K562 (cell line): Measurements from ENCODE around the gene KCNJ14. TPM values are rescaled to one million over a fixed set of nuclear protein-coding genes. Genes with fewer than 3 reads are reported as not detected.

ENCODE experiments used
- BACH1 ChIP-seq: fragments of 200-800 bp; sonication (Bioruptor generic); IDR thresholded peaks from 2 replicates; pipeline ENCODE4 v1.6.1; 2016; ENCODE audit warnings: missing genetic modification characterization, missing compliant biosample characterization
- BRD9 ChIP-seq: fragments of 450-650 bp; IDR thresholded peaks from 2 replicates; pipeline ENCODE4 v1.6.1; 2018; ENCODE audit warnings: low read depth; ENCODE audit not compliant: partially characterized antibody
- CTBP1 ChIP-seq: fragments of 450-650 bp; IDR thresholded peaks from 2 replicates; pipeline ENCODE4 v1.6.1; 2016; ENCODE audit warnings: borderline replicate concordance
- DDX20 ChIP-seq: fragments of 450-650 bp; IDR thresholded peaks from 2 replicates; pipeline ENCODE4 v1.6.1; 2016; ENCODE audit warnings: missing genetic modification characterization, low read depth, mild to moderate bottlenecking, missing compliant biosample characterization, moderate library complexity
- DNMT1 ChIP-seq: fragments of 450-650 bp; IDR thresholded peaks from 2 replicates; pipeline ENCODE4 v1.6.1; 2016; ENCODE audit warnings: antibody characterized with exemption, mild to moderate bottlenecking
- ESRRB ChIP-seq: fragments of 250-450 bp; sonication (Bioruptor Pico); IDR thresholded peaks from 2 replicates; pipeline ENCODE4 v1.5.0; 2020; ENCODE audit warnings: mild to moderate bottlenecking, moderate library complexity, borderline replicate concordance
- KAT2B ChIP-seq: IDR thresholded peaks from one replicate; pipeline ENCODE4 v1.6.1; 2012; ENCODE audit warnings: low read depth, mild to moderate bottlenecking, control low read depth, inconsistent platforms, low read length, moderate library complexity
- MYBL2 ChIP-seq, 2 experiments: fragments of 450-650 bp in 1 of 2; sonication (generic) in 1 of 2; formaldehyde crosslinking in 1 of 2; IDR thresholded peaks; 2 replicates each; pipeline versions ENCODE4 v1.6.1 to v1.8.1; 2017 to 2022; ENCODE audit warnings: borderline replicate concordance in 1 of 2, inconsistent platforms in 1 of 2, low read depth in 1 of 2, mild to moderate bottlenecking in 1 of 2, missing genetic modification reagents in 1 of 2, moderate library complexity in 1 of 2
- NCOA2 ChIP-seq, 2 experiments: fragments of 450-650 bp; IDR thresholded peaks; 2 replicates each; pipeline ENCODE4 v1.6.1; 2018; ENCODE audit warnings: mild to moderate bottlenecking in 2 of 2, moderate library complexity in 1 of 2; ENCODE audit not compliant: partially characterized antibody in 2 of 2
- NR1H2 ChIP-seq: sonication (generic); formaldehyde crosslinking; IDR thresholded peaks from 2 replicates; pipeline ENCODE4 v1.4.0; 2020; ENCODE audit warnings: mild to moderate bottlenecking, missing genetic modification reagents
- NR2C2 ChIP-seq, 2 experiments: fragments of 200-800 bp in 1 of 2; sonication (Bioruptor generic) in 1 of 2; sonication (generic) in 1 of 2; formaldehyde crosslinking in 1 of 2; IDR thresholded peaks; 2 replicates each; pipeline versions ENCODE4 v1.6.1 to v1.8.0; 2016 to 2022; ENCODE audit warnings: mild to moderate bottlenecking in 1 of 2, missing compliant biosample characterization in 1 of 2, missing genetic modification characterization in 1 of 2, missing genetic modification reagents in 1 of 2
- PPARD ChIP-seq: fragments of 250-450 bp; sonication (Bioruptor Pico); IDR thresholded peaks from 2 replicates; pipeline ENCODE4 v1.8.0; 2022; ENCODE audit warnings: inconsistent platforms, mild to moderate bottlenecking, moderate library complexity
- PTRF ChIP-seq: fragments of 450-650 bp; IDR thresholded peaks from 2 replicates; pipeline ENCODE4 v1.6.1; 2016; ENCODE audit warnings: mild to moderate bottlenecking, missing genetic modification characterization, missing compliant biosample characterization
- RBM15 ChIP-seq: fragments of 200-400 bp; formaldehyde crosslinking; IDR thresholded peaks from 2 replicates; pipeline ENCODE4 v1.6.1; 2018; ENCODE audit warnings: mild to moderate bottlenecking, low read length, moderate library complexity; ENCODE audit not compliant: insufficient read depth
- RBM25 ChIP-seq: fragments of 200-400 bp; formaldehyde crosslinking; IDR thresholded peaks from 2 replicates; pipeline ENCODE4 v1.6.1; 2018; ENCODE audit warnings: low read length, low read depth, moderate library complexity; ENCODE audit not compliant: severe bottlenecking
- SREBF2 ChIP-seq: sonication (generic); formaldehyde crosslinking; IDR thresholded peaks from 2 replicates; pipeline ENCODE4 v1.4.0; 2020; ENCODE audit warnings: mild to moderate bottlenecking, missing genetic modification reagents
- ZSCAN29 ChIP-seq: fragments of 450-650 bp; IDR thresholded peaks from 2 replicates; pipeline ENCODE4 v1.6.1; 2017
- polyA plus RNA-seq, 8 experiments: library from polyadenylated mRNA; depleted of rRNA in 4 of 8; stranded (reverse) in 5 of 8; unstranded in 3 of 8; fragments of >200 nt; fragmentation: Nextera tagmentation in 2 of 8; fragmentation: Illumina TruSeq in 1 of 8; extraction: Ambion mirVana in 2 of 8; extraction: Trizol in 1 of 8; gene quantifications; 2 replicates each; pipeline versions ENCODE4 v1.2.1 to v1.2.3, GENCODE V29; 2011 to 2014; ENCODE audit warnings: inconsistent platforms in 1 of 8, missing spikeins in 1 of 8
- total RNA-seq, 7 experiments: library from RNA; depleted of rRNA in 6 of 7; stranded (reverse); fragments of >200 nt in 6 of 7; fragmentation: Illumina TruSeq in 2 of 7; extraction: Trizol in 2 of 7; gene quantifications; 2 replicates each; pipeline versions ENCODE4 v1.2.1 to v1.2.3, GENCODE V29; 2011 to 2021; ENCODE audit warnings: low replicate concordance in 1 of 7
- TF ChIP-seq, protein P1 (sequence below): sonication (generic); formaldehyde crosslinking; IDR thresholded peaks from 2 replicates; pipeline ENCODE4 v1.8.0; 2022; ENCODE audit warnings: mild to moderate bottlenecking, missing genetic modification reagents
- TF ChIP-seq, protein P2 (sequence below): fragments of 450-650 bp; IDR thresholded peaks from 2 replicates; pipeline ENCODE4 v1.6.1; 2016; ENCODE audit warnings: borderline replicate concordance
- TF ChIP-seq, protein P3 (sequence below): fragments of 450-650 bp; IDR thresholded peaks from 2 replicates; pipeline ENCODE4 v1.6.1; 2017; ENCODE audit warnings: mild to moderate bottlenecking, moderate library complexity
- TF ChIP-seq, protein P4 (sequence below), 2 experiments: fragments of 250-450 bp in 1 of 2; fragments of 450-650 bp in 1 of 2; sonication (Bioruptor Pico) in 1 of 2; IDR thresholded peaks; 2 replicates each; pipeline versions ENCODE4 v1.6.1 to v1.8.0; 2016 to 2021; ENCODE audit warnings: mild to moderate bottlenecking in 2 of 2, moderate library complexity in 2 of 2, missing compliant biosample characterization in 1 of 2, missing genetic modification characterization in 1 of 2
- TF ChIP-seq, protein P5 (sequence below): fragments of 250-450 bp; sonication (Bioruptor Pico); IDR thresholded peaks from 2 replicates; pipeline ENCODE4 v1.5.0; 2021

Gene KCNJ14
- total and polyA plus RNA-seq, 9 of the 15 experiments (the other 6 are each of a cell fraction or from before 2014, with no cell fraction given) = 0.15 to 1.6 (median 0.49) TPM

DNA sequence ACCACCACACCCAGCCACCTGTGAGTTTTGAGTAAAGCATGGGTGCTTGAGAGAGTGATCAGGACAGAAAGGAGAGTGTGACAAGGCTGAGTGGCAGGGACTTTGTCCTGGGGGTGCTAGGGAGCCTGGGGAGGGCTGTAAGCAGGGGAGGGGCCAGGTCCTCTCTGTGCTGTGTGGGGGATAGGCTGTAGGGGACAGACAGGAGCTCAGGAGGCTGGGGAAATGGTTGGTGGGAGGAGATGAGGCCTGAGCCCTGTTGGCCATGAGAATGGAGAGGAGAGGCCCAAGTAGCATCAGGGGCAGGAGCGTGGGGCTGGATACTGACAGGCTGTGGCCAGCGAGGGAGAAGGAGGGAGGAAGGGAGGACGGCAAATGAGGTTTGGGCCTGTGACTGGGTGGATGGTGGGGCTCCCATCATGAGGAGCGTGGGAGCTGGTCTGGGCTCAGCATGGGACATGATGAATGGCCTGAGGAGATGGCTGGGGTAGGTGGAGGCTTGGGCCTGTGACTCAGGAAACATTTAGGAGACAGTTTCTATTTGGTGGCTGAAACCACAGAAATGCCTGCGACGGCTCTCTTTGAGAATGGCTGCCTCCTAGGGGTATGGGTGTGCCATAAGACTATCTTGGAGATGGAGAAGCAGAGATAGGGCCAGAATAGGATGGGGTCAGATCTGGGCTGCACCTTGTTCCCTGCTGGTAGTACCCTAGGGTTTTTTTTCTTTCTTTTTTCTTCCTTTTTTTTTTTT, 36.9 kb upstream of the KCNJ14 start (continued):
- TF ChIP-seq, protein P1, sequence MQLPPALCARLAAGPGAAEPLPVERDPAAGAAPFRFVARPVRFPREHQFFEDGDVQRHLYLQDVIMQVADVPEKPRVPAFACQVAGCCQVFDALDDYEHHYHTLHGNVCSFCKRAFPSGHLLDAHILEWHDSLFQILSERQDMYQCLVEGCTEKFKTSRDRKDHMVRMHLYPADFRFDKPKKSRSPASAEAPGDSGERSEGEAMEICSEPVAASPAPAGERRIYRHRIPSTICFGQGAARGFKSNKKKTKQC (CRISPR knock-in tag) = no peak
- TF ChIP-seq NCOA2 (IDR thresholded peaks at IDR 0.05; ENCODE audit: partially characterized antibody in 2 of 2) (no peak), PPARD (CRISPR knock-in tag) (no peak), RBM25 (no peak), PTRF (tag) (no peak), BACH1 (no peak), KAT2B (no peak), NR1H2 (CRISPR knock-in tag) (no peak), BRD9 (no peak), NR2C2 (CRISPR knock-in tag; IDR thresholded peaks at IDR 0.05) (no peak), NR2C2 (tag; IDR thresholded peaks at IDR 0.05) (no peak), DNMT1 (no peak), CTBP1 (peak; percentile 81), MYBL2 (IDR thresholded peaks at IDR 0.05; ENCODE audit: low read depth) (no peak), MYBL2 (CRISPR knock-in tag; IDR thresholded peaks at IDR 0.05; ENCODE audit: borderline replicate concordance) (no peak), RBM15 (no peak), SREBF2 (CRISPR knock-in tag) (no peak), ZSCAN29 (no peak), ESRRB (CRISPR knock-in tag) (no peak), DDX20 (tag) (no peak)
- TF ChIP-seq, protein P2, sequence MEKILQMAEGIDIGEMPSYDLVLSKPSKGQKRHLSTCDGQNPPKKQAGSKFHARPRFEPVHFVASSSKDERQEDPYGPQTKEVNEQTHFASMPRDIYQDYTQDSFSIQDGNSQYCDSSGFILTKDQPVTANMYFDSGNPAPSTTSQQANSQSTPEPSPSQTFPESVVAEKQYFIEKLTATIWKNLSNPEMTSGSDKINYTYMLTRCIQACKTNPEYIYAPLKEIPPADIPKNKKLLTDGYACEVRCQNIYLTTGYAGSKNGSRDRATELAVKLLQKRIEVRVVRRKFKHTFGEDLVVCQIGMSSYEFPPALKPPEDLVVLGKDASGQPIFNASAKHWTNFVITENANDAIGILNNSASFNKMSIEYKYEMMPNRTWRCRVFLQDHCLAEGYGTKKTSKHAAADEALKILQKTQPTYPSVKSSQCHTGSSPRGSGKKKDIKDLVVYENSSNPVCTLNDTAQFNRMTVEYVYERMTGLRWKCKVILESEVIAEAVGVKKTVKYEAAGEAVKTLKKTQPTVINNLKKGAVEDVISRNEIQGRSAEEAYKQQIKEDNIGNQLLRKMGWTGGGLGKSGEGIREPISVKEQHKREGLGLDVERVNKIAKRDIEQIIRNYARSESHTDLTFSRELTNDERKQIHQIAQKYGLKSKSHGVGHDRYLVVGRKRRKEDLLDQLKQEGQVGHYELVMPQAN = no peak
- TF ChIP-seq, protein P3, sequence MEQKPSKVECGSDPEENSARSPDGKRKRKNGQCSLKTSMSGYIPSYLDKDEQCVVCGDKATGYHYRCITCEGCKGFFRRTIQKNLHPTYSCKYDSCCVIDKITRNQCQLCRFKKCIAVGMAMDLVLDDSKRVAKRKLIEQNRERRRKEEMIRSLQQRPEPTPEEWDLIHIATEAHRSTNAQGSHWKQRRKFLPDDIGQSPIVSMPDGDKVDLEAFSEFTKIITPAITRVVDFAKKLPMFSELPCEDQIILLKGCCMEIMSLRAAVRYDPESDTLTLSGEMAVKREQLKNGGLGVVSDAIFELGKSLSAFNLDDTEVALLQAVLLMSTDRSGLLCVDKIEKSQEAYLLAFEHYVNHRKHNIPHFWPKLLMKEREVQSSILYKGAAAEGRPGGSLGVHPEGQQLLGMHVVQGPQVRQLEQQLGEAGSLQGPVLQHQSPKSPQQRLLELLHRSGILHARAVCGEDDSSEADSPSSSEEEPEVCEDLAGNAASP = no peak
- TF ChIP-seq, protein P4, sequence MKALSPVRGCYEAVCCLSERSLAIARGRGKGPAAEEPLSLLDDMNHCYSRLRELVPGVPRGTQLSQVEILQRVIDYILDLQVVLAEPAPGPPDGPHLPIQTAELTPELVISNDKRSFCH (CRISPR knock-in tag; IDR thresholded peaks at IDR 0.05) = no peak
- TF ChIP-seq, protein P4 (tag; IDR thresholded peaks at IDR 0.05) = no peak
- TF ChIP-seq, protein P5, sequence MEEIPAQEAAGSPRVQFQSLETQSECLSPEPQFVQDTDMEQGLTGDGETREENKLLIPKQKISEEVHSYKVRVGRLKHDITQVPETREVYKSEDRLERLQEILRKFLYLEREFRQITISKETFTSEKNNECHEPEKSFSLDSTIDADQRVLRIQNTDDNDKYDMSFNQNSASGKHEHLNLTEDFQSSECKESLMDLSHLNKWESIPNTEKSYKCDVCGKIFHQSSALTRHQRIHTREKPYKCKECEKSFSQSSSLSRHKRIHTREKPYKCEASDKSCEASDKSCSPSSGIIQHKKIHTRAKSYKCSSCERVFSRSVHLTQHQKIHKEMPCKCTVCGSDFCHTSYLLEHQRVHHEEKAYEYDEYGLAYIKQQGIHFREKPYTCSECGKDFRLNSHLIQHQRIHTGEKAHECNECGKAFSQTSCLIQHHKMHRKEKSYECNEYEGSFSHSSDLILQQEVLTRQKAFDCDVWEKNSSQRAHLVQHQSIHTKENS (CRISPR knock-in tag) = no peak
